Muscle layer of colon (tissue), 2 donors: ENCODE measurements around the gene ZNF672.

Experiments
- H3K27ac ChIP-seq: one replicate; pipeline ENCODE4 v1.7.0; 2013; ENCODE audit warnings: low read depth, mild to moderate bottlenecking, low read length, moderate library complexity
- H3K27me3 ChIP-seq, 2 donors: one replicate each; pipeline ENCODE4 v1.7.0; 2013; ENCODE audit warnings: low read length in 2 of 2, mild to moderate bottlenecking in 2 of 2; ENCODE audit not compliant: insufficient read depth in 2 of 2, control insufficient read depth in 1 of 2
- H3K36me3 ChIP-seq: one replicate; pipeline ENCODE4 v1.7.0; 2013; ENCODE audit warnings: mild to moderate bottlenecking, low read length; ENCODE audit not compliant: insufficient read depth
- H3K4me1 ChIP-seq: one replicate; pipeline ENCODE4 v1.7.0; 2013; ENCODE audit warnings: mild to moderate bottlenecking, low read length; ENCODE audit not compliant: insufficient read depth
- H3K4me3 ChIP-seq, 2 donors: one replicate each; pipeline ENCODE4 v1.7.0; 2013; ENCODE audit warnings: low read length in 2 of 2, low read depth in 1 of 2, mild to moderate bottlenecking in 1 of 2, moderate library complexity in 1 of 2
- H3K9ac ChIP-seq: one replicate; pipeline ENCODE4 v1.7.0; 2013; ENCODE audit warnings: low read length
- H3K9me3 ChIP-seq: one replicate; pipeline ENCODE4 v1.7.0; 2013; ENCODE audit warnings: mild to moderate bottlenecking, low read length
- donor health status: abdominal sarcoma.
- donor health status: Adenocarcinoma of cecum.

Gene ZNF672

GRCh38 chr1:248850536-248851251, 12.7 kb downstream of the ZNF672 start:
- H3K36me3 ChIP-seq = peaks cover 76% of the 10 kb centered on the region
- H3K9me3 ChIP-seq = no peaks in the 10 kb centered on the region
- H3K9ac ChIP-seq = no peak overlapping the region
- no peak overlapping the region for H3K4me3 ChIP-seq
- H3K27me3 ChIP-seq = no peaks in the 10 kb centered on the region
- no peaks in the 10 kb centered on the region for H3K4me1 ChIP-seq
- no peak overlapping the region for H3K27ac ChIP-seq

GRCh38 chr1:248851390-248851789, 13.4 kb downstream of the ZNF672 start:
- Histone ChIP-seq H3K27ac (no peak overlapping the region), H3K9me3 (no peaks in the 10 kb centered on the region), H3K9ac (no peak overlapping the region), H3K36me3 (peaks cover 69% of the 10 kb centered on the region), H3K4me1 (no peaks in the 10 kb centered on the region), H3K27me3 (no peaks in the 10 kb centered on the region), H3K4me3 (no peak overlapping the region)

DNA sequence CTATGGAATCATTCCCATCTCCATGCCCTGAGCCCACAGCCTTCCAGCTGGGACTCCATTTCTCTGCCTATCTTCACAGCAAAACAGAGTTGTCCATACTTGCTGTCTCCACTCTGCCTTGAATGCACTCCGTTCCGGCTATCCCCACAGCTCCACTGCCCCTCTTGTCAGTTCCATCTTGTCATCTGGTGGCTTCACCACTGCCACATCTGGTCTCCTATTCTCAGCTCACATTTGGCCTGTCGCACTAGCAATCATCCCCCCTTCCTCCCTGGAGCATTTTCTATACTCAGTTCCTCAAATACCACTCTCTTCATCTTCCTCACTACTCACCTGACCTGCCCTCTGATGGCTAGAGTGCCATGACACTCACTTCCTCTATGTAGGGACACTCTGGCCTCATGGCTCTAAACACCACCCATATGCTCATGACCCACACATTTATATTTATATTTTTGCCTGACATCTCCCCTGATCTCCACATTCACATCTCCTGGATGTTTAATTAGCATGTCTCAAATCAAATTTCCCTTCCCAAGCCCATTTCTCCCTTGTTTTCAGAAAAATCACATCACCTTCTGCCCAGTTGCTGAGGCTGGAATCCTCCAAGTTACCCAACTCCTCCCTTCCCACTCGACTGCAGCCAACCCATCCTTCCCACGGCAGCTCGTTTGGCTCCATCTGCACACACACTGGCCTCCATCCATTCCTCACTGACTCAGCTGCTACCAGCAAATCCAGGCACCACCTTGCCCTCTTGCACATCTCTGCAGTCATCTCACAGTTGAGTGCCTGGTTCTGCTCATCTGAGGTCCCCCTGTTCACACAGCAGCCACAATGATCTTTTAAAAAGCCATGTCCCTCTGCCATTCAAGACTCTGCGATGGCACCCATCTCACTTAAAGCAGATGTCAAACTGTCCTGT, 14.7 kb downstream of the ZNF672 start:
- H3K27me3 ChIP-seq = no peaks in the 10 kb centered on the region
- H3K27ac ChIP-seq = no peak overlapping the region
- no peak overlapping the region for H3K4me3 ChIP-seq
- H3K9me3 ChIP-seq = no peaks in the 10 kb centered on the region
- H3K4me1 ChIP-seq = peaks cover 8% of the 10 kb centered on the region
- no peak overlapping the region for H3K9ac ChIP-seq
- H3K36me3 ChIP-seq = peaks cover 59% of the 10 kb centered on the region

DNA sequence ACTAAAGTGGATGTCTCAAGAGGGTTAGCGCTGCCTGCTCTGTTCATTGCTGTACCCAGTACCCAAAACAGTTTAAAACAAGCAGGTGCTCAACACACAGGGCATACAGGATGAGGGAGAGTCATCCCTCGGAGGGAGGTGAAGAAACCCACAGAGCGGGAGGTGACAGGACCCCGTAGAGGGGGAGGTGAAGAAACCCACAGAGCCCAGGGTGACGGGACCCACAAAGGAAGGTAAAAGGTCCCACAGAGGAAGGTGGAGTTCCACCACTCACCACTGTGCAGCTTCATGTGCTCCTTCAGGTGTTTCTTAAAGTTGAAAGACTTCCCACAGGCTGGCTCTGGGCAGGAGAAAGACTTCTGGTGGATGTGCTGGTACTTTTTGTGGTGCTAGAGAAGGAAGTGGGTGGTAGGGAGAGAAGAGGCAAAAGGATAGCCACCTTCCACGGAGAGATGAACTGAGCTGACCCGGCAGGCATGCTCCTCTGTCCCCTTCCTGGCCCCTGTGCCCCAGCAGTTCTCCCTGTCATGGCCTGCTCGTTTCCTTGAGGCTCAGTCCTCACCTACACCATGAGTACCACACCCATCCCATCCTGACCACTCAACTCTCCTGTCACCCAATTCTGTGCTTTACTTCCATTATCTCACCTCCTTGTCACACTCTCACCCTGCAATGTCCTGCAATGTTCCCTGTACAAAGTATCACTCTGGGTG, 15.8 kb downstream of the ZNF672 start:
- H3K27me3 ChIP-seq = no peaks in the 10 kb centered on the region
- H3K36me3 ChIP-seq = peaks cover 48% of the 10 kb centered on the region
- H3K9me3 ChIP-seq = no peaks in the 10 kb centered on the region
- no peak overlapping the region for H3K4me3 ChIP-seq
- peaks cover 11% of the 10 kb centered on the region for H3K4me1 ChIP-seq
- H3K27ac ChIP-seq = no peak overlapping the region
- no peak overlapping the region for H3K9ac ChIP-seq

DNA sequence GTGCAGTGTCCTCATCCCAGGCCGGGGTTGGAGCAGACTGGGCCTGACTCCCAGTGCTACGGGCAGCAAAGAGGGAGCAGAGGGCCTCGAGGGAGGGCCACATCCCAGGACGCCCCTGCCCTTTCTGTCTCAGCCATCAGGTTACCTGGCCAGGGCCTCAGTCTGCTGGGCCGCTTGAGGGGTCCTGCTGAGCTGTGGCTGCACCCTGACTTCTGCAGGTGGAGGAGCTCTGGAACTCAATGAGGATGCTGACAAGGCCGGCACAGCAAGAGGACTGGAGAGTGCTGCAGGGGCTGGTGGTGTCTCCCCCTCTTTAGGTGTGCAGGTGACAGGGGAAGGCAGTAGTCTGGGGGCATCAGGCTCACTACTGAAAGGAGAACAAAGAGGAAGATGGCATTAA, 17.6 kb downstream of the ZNF672 start:
- no peak overlapping the region for H3K4me3 ChIP-seq
- H3K36me3 ChIP-seq = peaks cover 32% of the 10 kb centered on the region
- H3K9me3 ChIP-seq = no peaks in the 10 kb centered on the region
- H3K9ac ChIP-seq = no peak overlapping the region
- H3K27ac ChIP-seq = no peak overlapping the region
- no peaks in the 10 kb centered on the region for H3K27me3 ChIP-seq
- peaks cover 18% of the 10 kb centered on the region for H3K4me1 ChIP-seq

DNA sequence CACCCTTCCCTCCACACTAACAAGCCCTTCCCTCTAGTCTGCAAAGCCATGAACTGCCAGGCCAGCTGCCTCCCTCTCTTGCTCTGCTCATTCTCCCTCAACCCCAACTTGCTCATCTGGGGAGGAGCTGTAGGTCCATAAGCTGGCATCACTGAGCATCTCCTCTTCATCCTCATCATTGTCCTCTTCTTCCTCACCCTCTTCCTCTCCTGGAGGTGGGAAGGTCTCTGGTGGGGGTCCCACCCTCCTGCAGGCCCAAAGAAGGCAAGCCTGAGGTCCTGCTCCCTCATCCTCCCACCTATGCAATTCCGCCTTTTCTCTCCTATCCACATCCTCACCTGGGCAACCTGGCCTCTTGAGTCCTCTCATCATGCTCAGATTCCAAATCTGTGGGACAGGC, 18.2 kb downstream of the ZNF672 start:
- peaks cover 27% of the 10 kb centered on the region for H3K36me3 ChIP-seq
- H3K4me1 ChIP-seq = peaks cover 18% of the 10 kb centered on the region
- H3K9ac ChIP-seq = no peak overlapping the region
- no peaks in the 10 kb centered on the region for H3K9me3 ChIP-seq
- no peak overlapping the region for H3K27ac ChIP-seq
- H3K4me3 ChIP-seq = no peak overlapping the region
- H3K27me3 ChIP-seq = no peaks in the 10 kb centered on the region

DNA sequence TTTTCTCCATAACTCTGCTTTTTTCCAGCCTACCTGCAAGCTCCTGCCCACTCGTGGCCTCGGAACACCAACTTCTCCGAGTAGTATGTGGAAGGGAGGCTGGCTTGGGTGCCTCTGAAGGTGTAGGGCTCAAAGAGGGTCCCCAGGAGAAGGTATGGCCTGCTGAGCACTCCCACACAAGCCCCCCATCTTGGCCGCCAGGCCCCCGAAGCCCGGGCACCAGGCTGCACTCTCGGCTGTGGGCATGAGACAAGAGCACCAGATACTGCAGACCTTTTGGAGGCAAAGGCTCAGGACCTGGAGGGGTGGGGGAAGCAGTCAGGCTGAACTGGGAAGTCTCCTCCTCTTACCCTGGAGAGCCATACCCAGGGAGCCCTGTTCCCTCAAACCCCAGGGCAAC, 19.2 kb downstream of the ZNF672 start:
- Histone ChIP-seq H3K27ac (no peak overlapping the region), H3K4me3 (peak overlapping the region in 1 of 2 donors; percentile 83), H3K27me3 (no peaks in the 10 kb centered on the region), H3K9me3 (no peaks in the 10 kb centered on the region), H3K36me3 (peaks cover 24% of the 10 kb centered on the region), H3K4me1 (peaks cover 18% of the 10 kb centered on the region), H3K9ac (no peak overlapping the region)

GRCh38 chr1:248857749-248858095, 19.7 kb downstream of the ZNF672 start:
- peak overlapping the region; percentile 45 to 83 for H3K4me3 ChIP-seq
- H3K27me3 ChIP-seq = no peaks in the 10 kb centered on the region
- H3K27ac ChIP-seq = no peak overlapping the region
- H3K9me3 ChIP-seq = no peaks in the 10 kb centered on the region
- H3K9ac ChIP-seq = peak overlapping the region; percentile 18
- H3K36me3 ChIP-seq = peaks cover 24% of the 10 kb centered on the region
- peaks cover 18% of the 10 kb centered on the region for H3K4me1 ChIP-seq

GRCh38 chr1:248858096-248858890, 20.3 kb downstream of the ZNF672 start:
- Histone ChIP-seq H3K4me3 (peak overlapping the region; percentile 45 to 83), H3K27me3 (no peaks in the 10 kb centered on the region), H3K36me3 (peaks cover 24% of the 10 kb centered on the region), H3K9ac (peak overlapping the region; percentile 62), H3K27ac (peak overlapping the region; percentile 99), H3K4me1 (peaks cover 18% of the 10 kb centered on the region), H3K9me3 (no peaks in the 10 kb centered on the region)

GRCh38 chr1:248858891-248859889, 21.2 kb downstream of the ZNF672 start, which contains the start of gene ZNF692:
Gene ZNF692 (minus strand): TSS chr1:248859085. CDS start chr1:248858309, 776 bp downstream.
- H3K9ac ChIP-seq = peak within 1 kb of the TSS; percentile 62
- no peaks in the 10 kb centered on the region for H3K27me3 ChIP-seq
- H3K4me1 ChIP-seq = peaks cover 23% of the 10 kb centered on the region
- peak within 1 kb of the TSS; percentile 45 to 83 for H3K4me3 ChIP-seq
- H3K36me3 ChIP-seq = peaks cover 15% of the 10 kb centered on the region
- H3K9me3 ChIP-seq = no peaks in the 10 kb centered on the region
- peak within 1 kb of the TSS; percentile 99 for H3K27ac ChIP-seq
